OCI-LY1 (cell line): ENCODE data around the gene AGAP1.

ENCODE experiments used
- H2AFZ ChIP-seq: fragments of 200-600 bp; sonication (generic), shearing (Covaris generic); 2 replicates; pipeline ENCODE4 v1.6.0; 2014; ENCODE audit warnings: antibody characterized with exemption, mild to moderate bottlenecking, low read length
- H3F3A ChIP-seq: fragments of 200-600 bp; sonication (generic), shearing (Covaris generic); 2 replicates; pipeline ENCODE4 v1.6.0; 2014; ENCODE audit warnings: mild to moderate bottlenecking, antibody characterized with exemption, low read length, moderate library complexity; ENCODE audit not compliant: insufficient read depth
- H3K27ac ChIP-seq: fragments of 200-600 bp; sonication (generic); 2 replicates; pipeline ENCODE4 v1.5.1; 2014; ENCODE audit warnings: low read length, mixed run types, mild to moderate bottlenecking, low read depth; ENCODE audit not compliant: poor library complexity, severe bottlenecking
- H3K27me3 ChIP-seq: fragments of 200-600 bp; sonication (generic); 2 replicates; pipeline ENCODE4 v1.6.0; 2014; ENCODE audit warnings: antibody characterized with exemption, mild to moderate bottlenecking, low read length, moderate library complexity; ENCODE audit not compliant: insufficient read depth
- H3K36me3 ChIP-seq: fragments of 200-600 bp; sonication (generic); 2 replicates; pipeline ENCODE4 v1.6.1; 2014; ENCODE audit warnings: mild to moderate bottlenecking, antibody characterized with exemption, low read length, moderate library complexity, mixed read lengths; ENCODE audit not compliant: insufficient read depth
- H3K4me1 ChIP-seq: fragments of 200-600 bp; sonication (generic); 2 replicates; pipeline ENCODE4 v1.5.1; 2014; ENCODE audit warnings: mild to moderate bottlenecking, low read length, moderate library complexity; ENCODE audit not compliant: insufficient read depth, severe bottlenecking
- H3K4me2 ChIP-seq: fragments of 200-600 bp; sonication (generic), shearing (Covaris generic); 2 replicates; pipeline ENCODE4 v1.6.1; 2014; ENCODE audit warnings: low read length
- H3K4me3 ChIP-seq: fragments of 200-600 bp; sonication (generic); 2 replicates; pipeline ENCODE4 v1.5.1; 2014; ENCODE audit warnings: low read length, low read depth, mild to moderate bottlenecking, mixed read lengths; ENCODE audit not compliant: poor library complexity, severe bottlenecking
- H3K79me2 ChIP-seq: fragments of 200-600 bp; shearing (Covaris generic); 2 replicates; pipeline ENCODE4 v1.6.1; 2016; ENCODE audit warnings: mixed run types, low read length, mixed read lengths; ENCODE audit not compliant: insufficient read depth
- H3K9ac ChIP-seq: fragments of 200-600 bp; sonication (generic), shearing (Covaris generic); 2 replicates; pipeline ENCODE4 v1.6.1; 2014; ENCODE audit warnings: mild to moderate bottlenecking, low read length, mixed read lengths
- H3K9me2 ChIP-seq: fragments of 200-600 bp; sonication (generic), shearing (Covaris generic); 2 replicates; pipeline ENCODE4 v1.6.1; 2014; ENCODE audit warnings: low read depth, mild to moderate bottlenecking, low read length, mixed read lengths
- H3K9me3 ChIP-seq: fragments of 200-600 bp; shearing (Covaris generic); 2 replicates; pipeline ENCODE4 v1.6.1; 2014; ENCODE audit warnings: low read length, mixed read lengths
- H4K20me1 ChIP-seq: fragments of 200-600 bp; sonication (generic), shearing (Covaris generic); 2 replicates; pipeline ENCODE4 v1.6.0; 2016; ENCODE audit warnings: mild to moderate bottlenecking, low read length; ENCODE audit not compliant: insufficient read depth
- CTCF ChIP-seq: fragments of 200-600 bp; sonication (generic), shearing (Covaris generic); IDR thresholded peaks from 2 replicates; pipeline ENCODE4 v1.5.1; 2017; ENCODE audit warnings: mild to moderate bottlenecking, antibody characterized with exemption, low read length, moderate library complexity, mixed read lengths
- EZH2 ChIP-seq: fragments of 200-600 bp; sonication (generic), shearing (Covaris generic); IDR thresholded peaks from 2 replicates; pipeline ENCODE4 v1.8.0; 2017; ENCODE audit warnings: borderline replicate concordance, mixed run types, mild to moderate bottlenecking, antibody characterized with exemption, low read length, moderate library complexity, mixed read lengths

The AGAP1 gene

GRCh38 chr2:235711527-235711926 lies 217.7 kb downstream of the AGAP1 start:
- TF ChIP-seq CTCF (no peak), EZH2 (no peak)
- no peaks in the 10 kb centered on the region for H3K36me3 ChIP-seq
- H3K9me3 ChIP-seq, result no peaks in the 10 kb centered on the region
- no peaks in the 10 kb centered on the region for H3F3A ChIP-seq
- H3K4me2 ChIP-seq, result no peak overlapping the region
- no peaks in the 10 kb centered on the region for H3K9me2 ChIP-seq
- H3K9ac ChIP-seq, result no peak overlapping the region
- H3K79me2 ChIP-seq, result no peaks in the 10 kb centered on the region
- H3K4me1 ChIP-seq, result no peaks in the 10 kb centered on the region
- H3K4me3 ChIP-seq, result no peak overlapping the region
- H2AFZ ChIP-seq, result no peak overlapping the region
- no peaks in the 10 kb centered on the region for H4K20me1 ChIP-seq
- no peaks in the 10 kb centered on the region for H3K27me3 ChIP-seq
- H3K27ac ChIP-seq, result no peak overlapping the region

GRCh38 chr2:235712176-235712575 lies 218.3 kb downstream of the AGAP1 start:
- H3K9ac ChIP-seq, result no peak overlapping the region
- H3K36me3 ChIP-seq, result no peaks in the 10 kb centered on the region
- H3K79me2 ChIP-seq, result no peaks in the 10 kb centered on the region
- no peak for TF ChIP-seq EZH2
- TF ChIP-seq CTCF, result no peak
- H3F3A ChIP-seq, result no peaks in the 10 kb centered on the region
- no peaks in the 10 kb centered on the region; the same call in 1 of the 2 replicates for H3K27me3 ChIP-seq
- no peak overlapping the region for H3K4me2 ChIP-seq
- no peak overlapping the region for H3K4me3 ChIP-seq
- H3K4me1 ChIP-seq, result no peaks in the 10 kb centered on the region
- H4K20me1 ChIP-seq, result no peaks in the 10 kb centered on the region
- no peaks in the 10 kb centered on the region for H3K9me2 ChIP-seq
- H3K9me3 ChIP-seq, result no peaks in the 10 kb centered on the region
- no peak overlapping the region for H3K27ac ChIP-seq
- no peak overlapping the region for H2AFZ ChIP-seq

- Histone ChIP-seq H3K9me2 (no peaks in the 10 kb centered on the region), H3K4me1 (no peaks in the 10 kb centered on the region), H3K4me2 (no peak overlapping the region), H3K36me3 (no peaks in the 10 kb centered on the region), H3K9ac (no peak overlapping the region), H3K27ac (no peak overlapping the region), H3K79me2 (no peaks in the 10 kb centered on the region), H3K27me3 (no peaks in the 10 kb centered on the region; the same call in 1 of the 2 replicates), H3F3A (no peaks in the 10 kb centered on the region), H3K9me3 (no peaks in the 10 kb centered on the region), H4K20me1 (no peaks in the 10 kb centered on the region), H2AFZ (no peak overlapping the region), H3K4me3 (no peak overlapping the region)
- TF ChIP-seq EZH2, result no peak
- TF ChIP-seq CTCF, result no peak
These were observed 219.3 kb downstream of the AGAP1 start for GRCh38 chr2:235713189-235713588.
